Esophagus squamous epithelium (tissue), 4 donors: ENCODE results near the gene TSEN15.

Source experiments
- POLR2A ChIP-seq, 4 donors: fragments of 450-650 bp; IDR thresholded peaks; one replicate each; pipeline ENCODE4 v1.6.1; 2017; ENCODE audit warnings: antibody characterized with exemption in 4 of 4, mild to moderate bottlenecking in 4 of 4, moderate library complexity in 3 of 4
- TF ChIP-seq, protein P1 (sequence below), 6 experiments: fragments of 450-650 bp in 4 of 6; fragments of 200-600 bp in 2 of 6; sonication (generic) in 2 of 6; IDR thresholded peaks; one replicate each; pipeline ENCODE4 v1.5.1; 2016 to 2019; ENCODE audit warnings: antibody characterized with exemption in 6 of 6, mild to moderate bottlenecking in 4 of 6, moderate library complexity in 4 of 6

DNA sequence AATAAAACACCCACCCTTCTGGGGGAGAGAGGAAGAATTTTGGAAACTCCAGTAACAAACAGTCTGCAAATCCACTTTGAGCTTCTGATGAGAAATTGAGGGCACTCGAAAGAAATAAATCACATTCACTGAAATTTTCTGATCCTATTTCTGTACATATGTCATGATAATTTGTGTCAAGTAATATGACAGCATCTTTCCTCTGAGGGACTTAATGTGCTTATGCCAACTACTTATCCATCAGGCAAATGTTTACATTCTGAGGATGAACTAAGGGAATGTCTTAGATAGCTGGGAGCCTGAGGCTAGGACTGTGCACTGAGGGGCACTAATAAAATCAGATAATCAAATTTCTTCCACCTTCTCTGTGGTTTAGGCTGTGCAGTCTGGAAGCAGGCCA lies 44.5 kb downstream of the TSEN15 start:
- TF ChIP-seq, protein P1, sequence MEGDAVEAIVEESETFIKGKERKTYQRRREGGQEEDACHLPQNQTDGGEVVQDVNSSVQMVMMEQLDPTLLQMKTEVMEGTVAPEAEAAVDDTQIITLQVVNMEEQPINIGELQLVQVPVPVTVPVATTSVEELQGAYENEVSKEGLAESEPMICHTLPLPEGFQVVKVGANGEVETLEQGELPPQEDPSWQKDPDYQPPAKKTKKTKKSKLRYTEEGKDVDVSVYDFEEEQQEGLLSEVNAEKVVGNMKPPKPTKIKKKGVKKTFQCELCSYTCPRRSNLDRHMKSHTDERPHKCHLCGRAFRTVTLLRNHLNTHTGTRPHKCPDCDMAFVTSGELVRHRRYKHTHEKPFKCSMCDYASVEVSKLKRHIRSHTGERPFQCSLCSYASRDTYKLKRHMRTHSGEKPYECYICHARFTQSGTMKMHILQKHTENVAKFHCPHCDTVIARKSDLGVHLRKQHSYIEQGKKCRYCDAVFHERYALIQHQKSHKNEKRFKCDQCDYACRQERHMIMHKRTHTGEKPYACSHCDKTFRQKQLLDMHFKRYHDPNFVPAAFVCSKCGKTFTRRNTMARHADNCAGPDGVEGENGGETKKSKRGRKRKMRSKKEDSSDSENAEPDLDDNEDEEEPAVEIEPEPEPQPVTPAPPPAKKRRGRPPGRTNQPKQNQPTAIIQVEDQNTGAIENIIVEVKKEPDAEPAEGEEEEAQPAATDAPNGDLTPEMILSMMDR (IDR thresholded peaks at IDR 0.05) = no peak
- TF ChIP-seq POLR2A (IDR thresholded peaks at IDR 0.05) = no peak
